Spinal cord (tissue), 10 donors: ENCODE measurements around the gene SMOC1. TPM values are rescaled to one million over a fixed set of nuclear protein-coding genes. Genes with fewer than 3 reads are reported as not detected.

ENCODE experiments used
- DNase-seq, 6 donors: peaks; one replicate each; pipeline versions ENCODE4 v3.0.0 to v3.0.0-alpha.2; 2013 to 2015; ENCODE audit warnings: low spot score in 6 of 6, low read depth in 4 of 6
- H3K27ac ChIP-seq: one replicate; pipeline ENCODE4 v1.5.1; 2013; ENCODE audit warnings: low read depth, low read length, control low read depth
- H3K27me3 ChIP-seq: one replicate; pipeline ENCODE4 v1.6.1; 2013; ENCODE audit warnings: low read length; ENCODE audit not compliant: control insufficient read depth, insufficient read depth
- H3K36me3 ChIP-seq: one replicate; pipeline ENCODE4 v1.6.1; 2013; ENCODE audit warnings: low read length; ENCODE audit not compliant: control insufficient read depth, insufficient read depth
- H3K4me1 ChIP-seq: one replicate; pipeline ENCODE4 v1.6.1; 2013; ENCODE audit warnings: low read length; ENCODE audit not compliant: control insufficient read depth, insufficient read depth
- H3K4me3 ChIP-seq: one replicate; pipeline ENCODE4 v1.5.1; 2013; ENCODE audit warnings: low read depth, low read length, control low read depth
- H3K9me3 ChIP-seq: one replicate; pipeline ENCODE4 v1.6.1; 2013; ENCODE audit warnings: low read length; ENCODE audit not compliant: control insufficient read depth, insufficient read depth
- WGBS: methylation state at CpG from one replicate; pipeline ENCODE4 v1.1.5; 2013; ENCODE audit warnings: missing lambda C conversion rate; ENCODE audit not compliant: insufficient coverage; 5-methylcytosine and 5-hydroxymethylcytosine counted together
- polyA plus RNA-seq, 2 donors: library from polyadenylated mRNA; unstranded; fragments of 120-200 nt; gene quantifications; one replicate each; pipeline ENCODE4 v1.2.1, GENCODE V29; 2013; ENCODE audit not compliant: insufficient read length in 2 of 2
- total RNA-seq, 2 donors: library from RNA; depleted of rRNA in 1 of 2; stranded (reverse); fragments of 120-200 nt in 1 of 2; fragments of >200 nt in 1 of 2; gene quantifications; one replicate each; pipeline versions ENCODE4 v1.2.3 to v1.2.4, GENCODE V29; 2013 to 2014
- donor health status: healthy.

SMOC1 gene
- total and polyA plus RNA-seq, 4 donors = 52.2 to 189 (median 111) TPM

DNA sequence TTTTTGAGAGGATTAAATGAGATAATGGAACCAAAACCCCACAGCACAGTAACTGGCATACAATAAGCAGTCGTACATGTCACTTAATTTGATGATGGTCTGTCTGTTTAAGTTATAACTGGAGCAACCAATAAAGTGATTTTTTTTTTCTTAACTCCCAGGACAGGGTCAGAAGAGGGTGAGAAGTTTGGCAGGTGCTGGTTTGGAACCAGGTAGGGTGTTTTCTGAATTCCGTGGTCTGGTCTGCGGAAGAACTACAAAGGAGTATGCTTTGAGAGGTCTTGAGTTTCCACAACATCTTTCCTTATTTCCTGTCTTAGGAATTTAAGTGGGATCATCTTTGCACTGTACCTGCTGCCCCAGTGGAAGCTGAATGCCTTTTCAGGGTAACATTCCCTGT, 197.8 kb downstream of the SMOC1 start:
- Histone ChIP-seq H3K4me1 (no peaks in the 10 kb centered on the region), H3K27me3 (no peaks in the 10 kb centered on the region), H3K36me3 (no peaks in the 10 kb centered on the region), H3K27ac (no peak overlapping the region), H3K9me3 (no peaks in the 10 kb centered on the region), H3K4me3 (no peak overlapping the region)
- no peak for DNase-seq
- WGBS = no CpG with 5 or more reads among the region's 3 CpGs

DNA sequence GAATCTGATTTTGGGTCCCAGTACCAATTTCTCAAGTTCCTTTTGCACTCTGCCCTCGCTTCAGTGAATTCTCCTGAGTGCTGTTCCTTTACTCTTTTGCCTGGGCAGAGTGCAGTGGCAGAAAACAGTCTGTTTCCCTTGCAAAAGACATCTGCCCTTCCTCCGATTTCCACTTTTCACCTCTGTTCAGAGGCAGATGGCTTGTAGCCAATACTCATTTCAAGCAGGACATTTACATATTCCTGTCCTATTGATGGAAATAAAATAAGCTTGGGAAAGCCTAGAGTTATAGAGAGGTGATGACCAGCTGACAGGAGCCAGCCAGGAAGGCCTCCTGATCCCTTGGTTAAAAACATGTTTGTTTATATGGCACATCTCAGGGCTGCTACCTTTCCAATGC, 198.5 kb downstream of the SMOC1 start:
- DNase-seq = no peak
- Histone ChIP-seq H3K4me3 (no peak overlapping the region), H3K9me3 (no peaks in the 10 kb centered on the region), H3K36me3 (no peaks in the 10 kb centered on the region), H3K4me1 (no peaks in the 10 kb centered on the region), H3K27me3 (no peaks in the 10 kb centered on the region), H3K27ac (no peak overlapping the region)
- WGBS = 50% methylated on average over 1 of the region's 2 CpGs

DNA sequence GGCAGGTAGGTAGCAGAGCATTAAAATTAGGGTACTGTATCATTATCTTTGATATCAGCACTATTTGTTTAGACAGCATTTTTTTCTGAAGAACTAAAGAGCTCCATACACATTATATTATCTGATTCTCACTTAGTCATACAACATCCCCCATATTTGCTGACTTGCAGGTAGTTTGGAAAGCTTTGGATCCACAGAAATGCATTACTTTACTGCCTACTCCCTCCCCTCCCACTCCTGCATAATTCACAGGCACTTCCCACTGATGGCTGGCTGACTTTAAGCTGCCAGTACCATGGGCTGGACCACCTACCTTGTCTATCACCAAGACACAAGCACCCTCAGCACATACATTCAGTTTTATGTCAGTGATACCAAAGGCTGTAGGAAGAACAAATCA, 199.1 kb downstream of the SMOC1 start:
- Histone ChIP-seq H3K27ac (no peak overlapping the region), H3K36me3 (no peaks in the 10 kb centered on the region), H3K4me3 (no peak overlapping the region), H3K4me1 (no peaks in the 10 kb centered on the region), H3K9me3 (no peaks in the 10 kb centered on the region), H3K27me3 (no peaks in the 10 kb centered on the region)
- no peak for DNase-seq

DNA sequence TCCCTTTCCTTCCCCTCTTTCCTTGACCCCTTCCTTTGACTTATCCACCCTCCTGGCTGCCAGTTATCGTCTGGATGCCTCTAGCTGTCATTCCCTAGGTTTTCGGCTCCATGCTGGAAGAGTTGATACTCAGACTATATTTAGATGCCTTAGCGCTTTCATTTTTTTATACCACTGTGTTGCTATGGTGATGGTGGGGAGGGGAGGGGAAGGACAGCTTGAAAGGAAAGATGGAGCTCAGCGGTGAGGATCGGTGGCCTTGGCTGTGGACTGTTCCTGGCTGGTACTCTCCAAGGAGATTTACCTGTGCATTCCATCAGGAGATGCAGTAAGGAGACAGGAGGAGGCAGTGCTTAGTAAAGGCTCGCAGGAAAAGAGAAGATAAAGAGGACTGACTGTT, 200.9 kb downstream of the SMOC1 start:
- DNase-seq = peak in 2 of 6 donors; percentile 78
- no peaks in the 10 kb centered on the region for H3K9me3 ChIP-seq
- 88% methylated on average over 3 of the region's 6 CpGs for WGBS
- no peak overlapping the region for H3K4me3 ChIP-seq
- H3K36me3 ChIP-seq = no peaks in the 10 kb centered on the region
- no peaks in the 10 kb centered on the region for H3K4me1 ChIP-seq
- H3K27ac ChIP-seq = no peak overlapping the region
- H3K27me3 ChIP-seq = no peaks in the 10 kb centered on the region

Other genes with a start within 250 kb of the SMOC1 start
- 100 to 1,000 TPM; 170 to 387 TPM for gene SRSF5, start 112.3 kb upstream of the SMOC1 start, total RNA-seq
- 100 to 1,000 TPM; 498 to 578 TPM for gene SRSF5, start 112.3 kb upstream of the SMOC1 start, polyA plus RNA-seq
- not detected for gene SLC10A1, start 82.2 kb upstream of the SMOC1 start, total RNA-seq
- under 1 TPM in 1 of 2 donors, not detected in 1; 0.21 TPM for gene SLC10A1, start 82.2 kb upstream of the SMOC1 start, polyA plus RNA-seq